ENCODE measurements around the gene CACNG1.
"Not testable (repeated sequence)": the region's sequence is repeated elsewhere in the genome, so short reads cannot be mapped to it uniquely, and the experiment has no call there.

DNA sequence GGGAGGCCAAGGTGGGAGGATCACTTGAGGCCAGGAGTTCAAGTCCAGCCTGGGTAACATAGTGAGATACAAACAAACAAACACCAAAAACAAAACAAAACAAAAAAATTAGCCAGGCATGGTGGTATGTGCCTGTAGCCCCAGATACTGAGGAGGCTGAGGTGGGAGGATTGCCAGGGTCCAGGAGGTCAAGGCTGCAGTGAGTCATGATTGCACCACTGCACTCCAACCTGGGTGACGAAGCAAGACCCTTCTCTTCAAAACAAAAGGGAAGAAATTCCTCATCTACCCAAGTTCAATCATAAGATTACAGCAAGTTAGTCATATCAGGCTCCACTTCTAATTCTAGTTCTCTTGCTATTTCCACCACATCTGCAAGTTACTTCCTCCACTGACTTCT lies 50.9 kb downstream of the CACNG1 start:
- not testable (repeated sequence) for TF ChIP-seq EZH2 (IDR thresholded peaks at IDR 0.05; ENCODE audit: borderline replicate concordance, low read depth, low read length, severe bottlenecking); POLR2A (IDR thresholded peaks at IDR 0.05; ENCODE audit: low read depth, low read length)
- TF ChIP-seq, protein P1, sequence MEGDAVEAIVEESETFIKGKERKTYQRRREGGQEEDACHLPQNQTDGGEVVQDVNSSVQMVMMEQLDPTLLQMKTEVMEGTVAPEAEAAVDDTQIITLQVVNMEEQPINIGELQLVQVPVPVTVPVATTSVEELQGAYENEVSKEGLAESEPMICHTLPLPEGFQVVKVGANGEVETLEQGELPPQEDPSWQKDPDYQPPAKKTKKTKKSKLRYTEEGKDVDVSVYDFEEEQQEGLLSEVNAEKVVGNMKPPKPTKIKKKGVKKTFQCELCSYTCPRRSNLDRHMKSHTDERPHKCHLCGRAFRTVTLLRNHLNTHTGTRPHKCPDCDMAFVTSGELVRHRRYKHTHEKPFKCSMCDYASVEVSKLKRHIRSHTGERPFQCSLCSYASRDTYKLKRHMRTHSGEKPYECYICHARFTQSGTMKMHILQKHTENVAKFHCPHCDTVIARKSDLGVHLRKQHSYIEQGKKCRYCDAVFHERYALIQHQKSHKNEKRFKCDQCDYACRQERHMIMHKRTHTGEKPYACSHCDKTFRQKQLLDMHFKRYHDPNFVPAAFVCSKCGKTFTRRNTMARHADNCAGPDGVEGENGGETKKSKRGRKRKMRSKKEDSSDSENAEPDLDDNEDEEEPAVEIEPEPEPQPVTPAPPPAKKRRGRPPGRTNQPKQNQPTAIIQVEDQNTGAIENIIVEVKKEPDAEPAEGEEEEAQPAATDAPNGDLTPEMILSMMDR (IDR thresholded peaks at IDR 0.05; ENCODE audit: extremely low read depth in 1 of 2, insufficient read depth in 1 of 2, low read depth in 1 of 2, low read length in 2 of 2), result not testable (repeated sequence)

All from endothelial cell of umbilical vein (primary cell).